IPS-15b (cell line): ENCODE measurements around the gene NOL6.
A peak's percentile ranks its signal among the peaks of the same experiment; 100 is the strongest.
"Not testable (repeated sequence)": the region's sequence is repeated elsewhere in the genome, so short reads cannot be mapped to it uniquely, and the experiment has no call there.

Experiments
- H3K27me3 ChIP-seq: one replicate; pipeline ENCODE4 v1.6.1; 2013; ENCODE audit warnings: low read length; ENCODE audit not compliant: control insufficient read depth, insufficient read depth
- H3K36me3 ChIP-seq: one replicate; pipeline ENCODE4 v1.6.1; 2013; ENCODE audit warnings: low read length; ENCODE audit not compliant: control insufficient read depth, insufficient read depth
- H3K4me1 ChIP-seq: one replicate; pipeline ENCODE4 v1.6.1; 2013; ENCODE audit warnings: mild to moderate bottlenecking, low read length; ENCODE audit not compliant: control insufficient read depth, insufficient read depth
- H3K4me3 ChIP-seq: one replicate; pipeline ENCODE4 v1.5.1; 2013; ENCODE audit warnings: low read depth, low read length
- H3K9ac ChIP-seq: one replicate; pipeline ENCODE4 v1.6.1; 2013; ENCODE audit warnings: low read depth, mild to moderate bottlenecking, low read length
- H3K9me3 ChIP-seq: one replicate; pipeline ENCODE4 v1.6.1; 2013; ENCODE audit warnings: mild to moderate bottlenecking, low read length; ENCODE audit not compliant: control insufficient read depth, insufficient read depth

NOL6 gene, protein sequence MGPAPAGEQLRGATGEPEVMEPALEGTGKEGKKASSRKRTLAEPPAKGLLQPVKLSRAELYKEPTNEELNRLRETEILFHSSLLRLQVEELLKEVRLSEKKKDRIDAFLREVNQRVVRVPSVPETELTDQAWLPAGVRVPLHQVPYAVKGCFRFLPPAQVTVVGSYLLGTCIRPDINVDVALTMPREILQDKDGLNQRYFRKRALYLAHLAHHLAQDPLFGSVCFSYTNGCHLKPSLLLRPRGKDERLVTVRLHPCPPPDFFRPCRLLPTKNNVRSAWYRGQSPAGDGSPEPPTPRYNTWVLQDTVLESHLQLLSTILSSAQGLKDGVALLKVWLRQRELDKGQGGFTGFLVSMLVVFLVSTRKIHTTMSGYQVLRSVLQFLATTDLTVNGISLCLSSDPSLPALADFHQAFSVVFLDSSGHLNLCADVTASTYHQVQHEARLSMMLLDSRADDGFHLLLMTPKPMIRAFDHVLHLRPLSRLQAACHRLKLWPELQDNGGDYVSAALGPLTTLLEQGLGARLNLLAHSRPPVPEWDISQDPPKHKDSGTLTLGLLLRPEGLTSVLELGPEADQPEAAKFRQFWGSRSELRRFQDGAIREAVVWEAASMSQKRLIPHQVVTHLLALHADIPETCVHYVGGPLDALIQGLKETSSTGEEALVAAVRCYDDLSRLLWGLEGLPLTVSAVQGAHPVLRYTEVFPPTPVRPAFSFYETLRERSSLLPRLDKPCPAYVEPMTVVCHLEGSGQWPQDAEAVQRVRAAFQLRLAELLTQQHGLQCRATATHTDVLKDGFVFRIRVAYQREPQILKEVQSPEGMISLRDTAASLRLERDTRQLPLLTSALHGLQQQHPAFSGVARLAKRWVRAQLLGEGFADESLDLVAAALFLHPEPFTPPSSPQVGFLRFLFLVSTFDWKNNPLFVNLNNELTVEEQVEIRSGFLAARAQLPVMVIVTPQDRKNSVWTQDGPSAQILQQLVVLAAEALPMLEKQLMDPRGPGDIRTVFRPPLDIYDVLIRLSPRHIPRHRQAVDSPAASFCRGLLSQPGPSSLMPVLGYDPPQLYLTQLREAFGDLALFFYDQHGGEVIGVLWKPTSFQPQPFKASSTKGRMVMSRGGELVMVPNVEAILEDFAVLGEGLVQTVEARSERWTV

DNA sequence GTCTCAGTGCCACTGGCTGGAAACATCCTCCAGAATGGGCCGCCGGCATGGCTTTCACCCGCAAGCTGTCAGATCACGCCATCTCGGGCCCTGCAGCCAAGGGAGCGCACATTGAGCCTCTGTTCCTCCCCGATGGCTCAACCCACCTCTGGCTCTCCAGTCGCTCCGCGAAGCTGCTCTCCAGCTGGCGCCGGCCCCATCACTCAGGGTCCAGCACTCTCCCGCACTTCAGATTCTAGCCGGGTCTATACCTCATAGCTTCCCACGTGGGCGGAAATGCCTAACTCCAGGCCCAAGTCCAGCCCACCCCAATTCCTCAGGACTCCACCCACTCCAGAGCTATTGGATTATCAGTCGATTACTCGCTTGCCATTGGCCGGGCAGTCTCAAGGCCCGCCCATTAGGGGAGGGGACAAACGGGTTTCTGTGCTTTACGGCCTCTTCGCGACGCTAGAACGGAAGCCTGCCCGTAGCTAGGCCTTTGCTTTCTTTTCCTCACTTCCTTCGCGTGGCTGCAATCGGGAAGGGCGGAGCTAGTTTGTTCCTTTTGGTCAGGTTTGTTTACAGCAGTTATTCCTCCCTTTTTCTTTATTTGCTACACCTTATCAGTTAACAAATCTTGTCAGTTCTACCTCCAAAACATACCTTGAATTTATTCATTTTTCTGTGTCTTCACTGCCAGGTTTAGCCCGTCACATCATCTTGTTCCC, at the start of gene NOL6:
TSS of gene NOL6 (minus strand) at position 282 of the 710 bp plus-strand sequence. CDS start at position 200, 82 bp downstream.
- no peaks in the 10 kb centered on the region for H3K9me3 ChIP-seq
- H3K36me3 ChIP-seq: peaks cover 27% of the 10 kb centered on the region
- no peaks in the 10 kb centered on the region for H3K27me3 ChIP-seq
- peak within 1 kb of the TSS; percentile 98 for H3K4me3 ChIP-seq
- no peaks in the 10 kb centered on the region for H3K4me1 ChIP-seq
- peak within 1 kb of the TSS; percentile 89 for H3K9ac ChIP-seq

DNA sequence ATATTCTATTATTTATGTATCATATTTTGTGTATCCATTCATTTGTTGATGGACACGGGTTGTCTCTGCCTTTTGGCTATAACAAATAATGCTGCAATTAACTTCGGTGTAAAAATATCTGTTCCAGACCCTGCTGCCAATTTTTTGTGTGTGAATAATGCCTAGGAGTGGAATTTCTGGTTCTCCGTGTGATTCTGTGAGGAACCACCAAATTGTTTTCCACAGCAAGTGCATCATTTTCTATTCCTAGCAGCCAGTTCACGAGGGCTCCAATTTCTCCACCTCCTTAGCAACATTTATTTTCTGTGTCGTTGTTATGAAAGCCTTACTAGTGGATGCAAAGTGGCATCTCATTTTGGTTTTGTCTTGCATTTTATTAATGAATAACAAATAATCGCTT, 48.1 kb upstream of the NOL6 start:
- H3K9ac ChIP-seq, H3K27me3 ChIP-seq, H3K4me1 ChIP-seq, H3K9me3 ChIP-seq, H3K36me3 ChIP-seq, H3K4me3 ChIP-seq: not testable (repeated sequence)

DNA sequence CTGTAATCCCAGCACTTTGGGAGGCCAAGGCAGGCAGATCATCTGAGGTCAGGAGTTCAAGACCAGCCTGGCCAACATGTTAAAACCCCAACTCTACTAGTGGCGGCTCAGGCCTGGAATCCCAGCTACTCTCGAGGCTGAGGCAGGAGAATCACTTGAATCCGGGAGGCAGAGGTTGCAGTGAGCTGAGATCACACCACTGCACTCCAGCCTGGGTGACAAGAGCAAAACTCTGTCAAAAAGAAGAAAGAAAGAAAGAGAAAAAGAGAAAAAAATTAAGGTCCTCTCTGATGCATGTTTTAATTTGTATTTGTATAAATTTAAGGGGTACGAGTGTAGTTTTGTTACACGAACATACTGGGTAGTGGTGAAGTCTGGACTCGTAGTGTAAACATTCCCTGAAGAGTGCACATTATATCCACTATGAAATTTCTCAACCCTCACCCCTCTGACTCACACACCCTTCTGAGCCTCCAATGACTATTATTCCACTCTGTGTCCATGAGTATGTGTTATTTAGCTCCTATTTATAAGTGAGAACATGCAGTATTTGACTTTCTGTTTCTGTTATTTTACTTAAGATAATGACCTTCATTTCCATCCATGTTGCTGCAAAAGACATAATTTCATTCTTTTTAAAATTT, 44.3 kb upstream of the NOL6 start:
- H3K4me1 ChIP-seq, H3K27me3 ChIP-seq, H3K36me3 ChIP-seq, H3K9me3 ChIP-seq, H3K4me3 ChIP-seq, H3K9ac ChIP-seq: not testable (repeated sequence)

DNA sequence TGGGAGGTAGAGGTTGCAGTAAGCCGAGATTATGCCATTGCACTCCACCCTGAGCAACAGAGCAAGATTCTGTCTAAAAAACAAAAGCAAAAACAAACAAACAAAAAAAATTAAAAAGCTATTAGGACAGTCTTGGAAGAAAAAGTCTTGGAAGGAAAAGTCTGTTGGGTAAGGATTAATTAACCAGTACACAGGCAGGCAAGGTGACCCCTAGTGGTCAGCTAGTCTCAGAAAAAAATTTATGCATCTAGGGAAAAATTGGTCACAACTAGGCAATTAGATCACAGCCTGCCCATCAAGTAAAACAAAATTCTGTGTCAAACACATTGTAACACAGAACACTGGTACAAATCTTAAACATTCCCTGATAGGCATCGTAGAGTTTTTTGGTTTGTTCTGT, 43.6 kb upstream of the NOL6 start:
- H3K4me3 ChIP-seq: no peak overlapping the region
- H3K9ac ChIP-seq: no peak overlapping the region

DNA sequence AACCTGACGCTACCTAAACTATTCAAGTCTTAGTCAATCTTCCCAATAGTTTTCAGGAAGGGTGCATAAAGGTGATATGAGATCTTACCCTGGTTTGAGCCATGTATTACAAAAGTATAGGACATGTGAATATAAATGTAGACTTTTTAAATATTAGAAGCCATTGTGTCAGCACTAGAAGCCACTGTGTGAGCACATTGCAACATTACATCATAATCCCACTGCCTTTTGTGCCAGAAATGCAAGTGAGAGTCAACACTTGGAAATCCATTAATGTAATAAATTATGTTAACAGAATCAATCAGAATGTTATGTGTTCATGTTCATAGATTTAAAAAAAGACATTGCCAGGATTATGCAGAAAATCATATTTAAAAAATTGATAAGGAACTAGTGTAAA, 42.7 kb upstream of the NOL6 start:
- H3K27me3 ChIP-seq, H3K9me3 ChIP-seq, H3K4me1 ChIP-seq, H3K36me3 ChIP-seq, H3K9ac ChIP-seq, H3K4me3 ChIP-seq: not testable (repeated sequence)

More for the DNA sequence above, 43.6 kb upstream of the NOL6 start:
- Histone ChIP-seq H3K36me3 (no peaks in the 10 kb centered on the region), H3K9me3 (no peaks in the 10 kb centered on the region), H3K27me3 (no peaks in the 10 kb centered on the region), H3K4me1 (peaks cover 8% of the 10 kb centered on the region)

DNA sequence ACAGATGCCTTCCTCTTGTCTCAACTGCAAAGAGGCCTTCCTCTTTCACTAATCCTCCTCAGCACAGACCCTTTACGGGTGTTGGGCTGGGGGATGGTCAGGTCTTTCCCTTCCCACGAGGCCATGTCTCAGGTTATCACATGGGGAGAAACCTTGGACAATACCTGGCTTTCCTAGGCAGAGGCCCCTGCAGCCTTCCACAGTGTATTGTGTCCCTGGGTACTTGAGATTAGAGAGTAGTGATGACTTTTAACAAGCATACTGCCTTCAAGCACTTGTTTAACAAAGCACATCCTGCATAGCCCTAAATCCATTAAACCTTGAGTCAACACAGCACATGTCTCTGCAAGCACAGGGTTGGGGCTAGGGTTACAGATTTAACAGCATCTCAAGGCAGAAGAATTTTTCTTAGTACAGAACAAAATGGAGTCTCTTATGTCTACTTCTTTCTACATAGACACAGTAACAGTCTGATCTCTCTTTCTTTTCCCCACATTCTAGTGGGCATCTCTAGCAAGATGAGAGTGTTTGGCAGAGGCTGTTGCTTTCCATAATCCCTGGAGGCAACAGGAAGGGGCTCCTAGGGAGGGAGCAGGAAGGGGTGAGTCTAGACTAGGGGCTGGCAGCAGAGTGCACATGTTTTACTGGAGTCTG, 41.7 kb upstream of the NOL6 start:
- not testable (repeated sequence) for H3K9ac ChIP-seq, H3K4me3 ChIP-seq, H3K9me3 ChIP-seq, H3K4me1 ChIP-seq, H3K27me3 ChIP-seq, H3K36me3 ChIP-seq

DNA sequence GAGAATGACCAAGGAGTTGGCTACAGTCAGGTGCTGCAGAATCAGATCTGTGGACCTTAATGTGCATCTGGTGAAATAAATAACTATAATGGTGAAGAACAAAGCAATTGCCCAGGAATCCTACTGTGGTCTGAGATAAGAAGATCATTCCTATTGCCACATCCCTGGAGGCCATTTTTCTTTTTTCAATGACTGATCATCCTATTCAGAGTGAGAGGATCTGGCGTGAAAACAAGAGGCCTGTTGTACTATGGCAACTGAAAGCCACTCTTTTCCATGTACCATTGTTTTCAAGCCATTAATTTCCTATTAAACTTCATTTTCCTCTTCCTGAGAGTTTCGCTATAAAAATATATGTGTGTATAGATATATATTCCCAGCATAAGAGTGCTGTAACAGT, 38.8 kb upstream of the NOL6 start:
- H3K36me3 ChIP-seq, H3K4me1 ChIP-seq, H3K27me3 ChIP-seq, H3K9me3 ChIP-seq, H3K4me3 ChIP-seq, H3K9ac ChIP-seq: not testable (repeated sequence)

DNA sequence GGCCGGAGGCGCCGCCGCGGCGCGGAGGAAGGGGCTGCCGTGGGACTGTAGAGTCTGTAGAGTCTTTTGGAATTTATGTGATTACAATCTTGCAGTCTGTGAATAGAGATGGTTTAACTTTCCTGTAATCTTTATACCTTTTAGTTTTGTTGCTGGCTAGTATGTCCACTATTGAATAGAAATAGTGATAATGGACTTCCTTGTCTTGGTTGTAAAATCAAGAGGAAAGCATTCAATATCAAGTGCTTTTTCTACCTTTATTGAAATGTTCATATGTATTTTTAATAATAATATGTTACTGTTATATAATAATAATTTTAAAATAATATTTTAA, 37.4 kb upstream of the NOL6 start:
- not testable (repeated sequence) for H3K27me3 ChIP-seq, H3K4me1 ChIP-seq, H3K9me3 ChIP-seq, H3K36me3 ChIP-seq
- H3K4me3 ChIP-seq: peak overlapping the region; percentile 75
- H3K9ac ChIP-seq: peak overlapping the region; percentile 73

DNA sequence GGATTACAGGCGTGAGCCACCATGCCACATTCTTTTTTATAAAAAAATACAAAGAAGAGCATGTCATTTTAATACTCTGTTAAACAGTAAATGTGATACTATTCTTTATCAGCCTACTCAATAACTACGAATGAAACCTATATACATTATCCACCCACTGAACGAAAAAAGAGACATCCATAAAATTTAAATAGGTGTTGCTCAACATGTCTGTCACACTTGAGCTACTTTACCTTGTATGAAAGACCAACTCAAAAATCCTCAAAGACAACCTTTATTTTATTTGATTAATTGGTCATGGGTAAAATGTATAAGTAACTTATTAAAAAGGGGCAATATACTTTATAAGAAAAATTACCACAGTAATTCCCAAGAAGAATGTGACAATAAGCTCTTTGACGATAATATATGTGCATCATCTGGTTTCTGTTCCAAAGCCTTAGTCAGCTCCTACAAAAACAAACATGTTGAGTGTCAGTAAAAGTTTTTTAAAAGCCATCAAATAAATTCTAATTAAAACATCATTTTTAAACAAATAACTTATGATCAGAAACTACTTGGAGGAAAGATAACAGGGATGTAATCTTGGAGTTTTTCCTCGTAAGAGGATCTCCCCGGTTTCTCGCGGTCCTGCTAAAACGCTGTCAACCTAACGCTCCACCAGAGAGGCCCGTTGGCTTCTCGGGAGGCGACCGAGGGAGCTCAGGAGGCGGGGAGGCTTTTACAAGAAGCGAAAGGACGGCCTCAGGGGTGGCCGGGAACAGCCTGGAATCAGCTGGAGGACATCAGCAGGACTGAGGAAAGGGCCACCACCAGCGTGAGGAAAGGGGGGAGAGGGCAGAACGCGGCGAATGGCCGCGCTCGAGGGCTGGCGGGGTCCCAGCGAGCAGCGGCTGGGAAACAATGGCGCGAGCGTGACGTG, 36.8 kb upstream of the NOL6 start:
- Histone ChIP-seq H3K9me3 (no peaks in the 10 kb centered on the region), H3K9ac (peak overlapping the region; percentile 73), H3K27me3 (no peaks in the 10 kb centered on the region), H3K4me1 (peaks cover 8% of the 10 kb centered on the region), H3K36me3 (no peaks in the 10 kb centered on the region), H3K4me3 (peak overlapping the region; percentile 75)

DNA sequence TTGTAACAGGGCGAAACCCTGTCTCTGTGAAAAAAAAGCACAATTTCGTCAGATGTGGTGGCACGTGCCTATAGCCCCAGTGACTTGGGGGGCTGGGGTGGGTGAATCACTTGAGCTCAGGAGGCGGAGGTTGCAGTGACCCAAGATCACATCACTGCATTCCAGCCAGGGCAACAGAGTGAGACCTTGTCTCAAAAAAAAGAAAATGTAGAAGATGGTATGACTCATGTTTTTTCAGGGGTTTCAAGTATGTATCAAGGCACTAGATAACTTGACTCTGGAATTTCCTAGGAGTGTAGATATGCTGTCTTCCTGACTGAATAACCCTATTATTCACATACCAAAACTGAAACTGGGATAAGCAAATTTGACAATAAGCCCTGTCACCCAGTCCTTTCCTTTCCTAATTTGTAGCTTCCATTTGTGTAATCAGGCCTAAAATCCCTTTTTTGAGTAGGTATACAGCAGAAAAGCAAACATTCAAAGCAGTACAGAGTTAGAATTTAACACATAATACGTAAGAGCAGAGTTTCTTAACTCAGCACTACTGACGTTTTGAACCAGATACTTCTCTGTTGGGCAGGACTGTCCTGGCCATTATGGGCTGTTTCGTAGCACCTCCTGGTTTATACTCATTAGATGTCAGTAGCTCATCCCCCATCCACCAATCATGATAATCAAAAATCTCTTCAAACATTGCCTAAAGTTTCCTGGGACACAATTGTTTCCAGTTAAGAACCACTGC, 33.1 kb upstream of the NOL6 start:
- H3K4me1 ChIP-seq: no peaks in the 10 kb centered on the region
- no peak overlapping the region for H3K4me3 ChIP-seq
- H3K27me3 ChIP-seq: no peaks in the 10 kb centered on the region
- no peak overlapping the region for H3K9ac ChIP-seq
- H3K36me3 ChIP-seq: no peaks in the 10 kb centered on the region
- H3K9me3 ChIP-seq: no peaks in the 10 kb centered on the region
